Transverse colon (tissue), 4 donors: ENCODE results near the gene PROSER3.
A peak's percentile ranks its signal among the peaks of the same experiment; 100 is the strongest.

Source experiments
- CTCF ChIP-seq, 5 experiments: fragments of 200-600 bp in 3 of 5; fragments of 450-650 bp in 2 of 5; sonication (generic) in 3 of 5; IDR thresholded peaks; 1 replicate in 2 of 5; 2 replicates in 3 of 5; pipeline ENCODE4 v1.5.1; 2016 to 2017; ENCODE audit warnings: antibody characterized with exemption in 5 of 5, inconsistent platforms in 3 of 5, mild to moderate bottlenecking in 2 of 5, moderate library complexity in 1 of 5
- EP300 ChIP-seq: sonication (generic); formaldehyde crosslinking; IDR thresholded peaks from one replicate; pipeline ENCODE4 v1.6.1; 2017; ENCODE audit warnings: antibody characterized with exemption, low read depth
- POLR2A ChIP-seq: fragments of 450-650 bp; IDR thresholded peaks from one replicate; pipeline ENCODE4 v1.6.1; 2016; ENCODE audit warnings: antibody characterized with exemption, mild to moderate bottlenecking, moderate library complexity
- POLR2AphosphoS5 ChIP-seq, 3 donors: sonication (generic); formaldehyde crosslinking; IDR thresholded peaks; one replicate each; pipeline ENCODE4 v1.6.1; 2016; ENCODE audit warnings: antibody characterized with exemption in 3 of 3

DNA sequence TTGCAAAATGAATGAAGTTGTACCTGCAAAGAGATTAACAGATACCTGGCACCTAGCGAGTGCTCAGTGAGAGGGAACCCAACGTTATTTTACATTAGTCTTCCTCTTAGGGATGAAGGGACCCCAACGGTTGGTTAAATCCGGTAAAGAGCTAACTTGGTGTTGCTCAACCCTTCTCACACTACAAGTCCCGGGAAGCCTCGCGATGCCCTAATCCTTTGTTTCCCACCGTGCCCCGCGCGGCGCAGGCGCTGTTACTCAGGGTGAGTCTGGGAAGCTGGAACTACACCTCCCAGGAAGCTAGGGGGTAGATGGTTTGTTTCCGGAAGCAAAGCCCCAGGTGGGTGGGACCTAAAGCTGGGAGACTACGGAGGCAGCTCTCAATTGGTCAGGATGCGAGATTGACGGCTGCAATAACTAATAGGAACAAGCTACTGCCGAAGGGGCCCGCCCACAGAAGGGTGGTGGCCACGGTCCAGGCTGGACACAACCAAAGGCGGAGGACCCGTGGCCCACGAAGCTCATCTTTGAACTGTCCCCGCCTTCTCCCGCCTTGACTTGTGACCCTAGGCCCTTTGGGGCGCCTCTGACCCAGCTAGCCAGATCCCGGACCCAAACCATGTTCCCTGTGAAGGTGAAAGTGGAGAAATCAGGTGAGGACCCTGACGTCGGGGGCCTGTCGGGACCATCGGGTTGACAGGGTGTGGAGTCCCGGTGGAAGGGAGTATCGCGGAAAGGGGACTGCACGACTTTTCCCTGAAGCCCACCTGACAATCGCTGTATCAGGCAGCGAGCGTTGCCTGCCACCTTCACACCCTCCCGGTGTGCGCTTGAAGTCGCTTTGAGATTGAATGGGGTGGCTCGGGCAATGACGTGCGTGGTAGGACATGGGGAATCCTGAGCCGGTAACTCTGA, 9.6 kb upstream of the PROSER3 start, which contains the start of gene LIN37:
- TF ChIP-seq POLR2A (peak; percentile 87), CTCF (IDR thresholded peaks at IDR 0.05) (peak in 2 of 5 experiments; percentile 35 to 55), POLR2AphosphoS5 (IDR thresholded peaks at IDR 0.05) (peak; percentile 94 to 96 (median 95)), EP300 (no peak)
